Fibroblast of skin of right quadriceps (primary cell): Measurements from ENCODE around the gene ZFHX3.

ENCODE experiments used
- DNase-seq: peaks from one replicate; pipeline ENCODE4 v3.0.0-alpha.2; 2013

Gene ZFHX3

GRCh38 chr16:72787130-72787513 lies 260.8 kb downstream of the ZFHX3 start:
- no peak for DNase-seq

GRCh38 chr16:72786606-72787005 lies 261.3 kb downstream of the ZFHX3 start:
- no peak for DNase-seq

- no peak for DNase-seq
Observed at GRCh38 chr16:72785886-72786285, 262.0 kb downstream of the ZFHX3 start.

GRCh38 chr16:72785171-72785570 lies 262.8 kb downstream of the ZFHX3 start:
- DNase-seq = no peak

- DNase-seq = no peak
Observed at GRCh38 chr16:72783716-72784318, 264.1 kb downstream of the ZFHX3 start.

- no peak for DNase-seq
Observed at GRCh38 chr16:72769876-72770275, 278.1 kb downstream of the ZFHX3 start.

- no peak for DNase-seq
Observed at GRCh38 chr16:72768591-72768990, 279.3 kb downstream of the ZFHX3 start.

- DNase-seq = no peak
Observed at GRCh38 chr16:72766506-72766905, 281.4 kb downstream of the ZFHX3 start.

- DNase-seq = peak; percentile 13
Observed at GRCh38 chr16:72764015-72764654, 283.8 kb downstream of the ZFHX3 start.

GRCh38 chr16:72760581-72760980 lies 287.3 kb downstream of the ZFHX3 start:
- DNase-seq = no peak

GRCh38 chr16:72753881-72754280 lies 294.0 kb downstream of the ZFHX3 start:
- DNase-seq = no peak

GRCh38 chr16:72752004-72752695 lies 295.8 kb downstream of the ZFHX3 start:
- no peak for DNase-seq

GRCh38 chr16:72751076-72751475 lies 296.9 kb downstream of the ZFHX3 start:
- no peak for DNase-seq

- DNase-seq = no peak
Observed at GRCh38 chr16:72749091-72749490, 298.8 kb downstream of the ZFHX3 start.

GRCh38 chr16:72744076-72744793 lies 303.7 kb downstream of the ZFHX3 start:
- no peak for DNase-seq

- DNase-seq = no peak
Observed at GRCh38 chr16:72743011-72743761, 304.7 kb downstream of the ZFHX3 start.

- DNase-seq = peak; percentile 30
Observed at GRCh38 chr16:72740347-72740746, 307.6 kb downstream of the ZFHX3 start.

GRCh38 chr16:72739577-72739976 lies 308.4 kb downstream of the ZFHX3 start:
- peak; percentile 69 for DNase-seq

GRCh38 chr16:72736074-72736473 lies 311.9 kb downstream of the ZFHX3 start:
- no peak for DNase-seq
